ENCODE data around the gene PCBP3.

The PCBP3 gene

GRCh38 chr21:45927032-45927431, 283.5 kb downstream of the PCBP3 start:
- DNase-seq (ENCODE audit: insufficient read length) (no peak), FAIRE-seq (no peak)
- TF ChIP-seq TAF1 (IDR thresholded peaks at IDR 0.05; ENCODE audit: borderline replicate concordance, low read depth, low read length) (no peak), POLR2AphosphoS5 (IDR thresholded peaks at IDR 0.05; ENCODE audit: low read depth, low read length) (no peak), POLR2A (IDR thresholded peaks at IDR 0.05; ENCODE audit: low read depth, low read length) (no peak)

- no peak for DNase-seq (ENCODE audit: insufficient read length)
- no peak for FAIRE-seq
- TF ChIP-seq POLR2A (IDR thresholded peaks at IDR 0.05; ENCODE audit: low read depth, low read length), result no peak
- TF ChIP-seq TAF1 (IDR thresholded peaks at IDR 0.05; ENCODE audit: borderline replicate concordance, low read depth, low read length), result no peak
- TF ChIP-seq POLR2AphosphoS5 (IDR thresholded peaks at IDR 0.05; ENCODE audit: low read depth, low read length), result no peak
Measured at GRCh38 chr21:45927851-45928850, 284.6 kb downstream of the PCBP3 start.

- TF ChIP-seq POLR2AphosphoS5 (IDR thresholded peaks at IDR 0.05; ENCODE audit: low read depth, low read length) (no peak), POLR2A (IDR thresholded peaks at IDR 0.05; ENCODE audit: low read depth, low read length) (no peak), TAF1 (IDR thresholded peaks at IDR 0.05; ENCODE audit: borderline replicate concordance, low read depth, low read length) (no peak)
- no peak for FAIRE-seq
- DNase-seq (ENCODE audit: insufficient read length), result no peak
Measured at GRCh38 chr21:45929449-45929848, 285.9 kb downstream of the PCBP3 start.

- no peak for TF ChIP-seq POLR2AphosphoS5 (IDR thresholded peaks at IDR 0.05; ENCODE audit: low read depth, low read length)
- no peak for TF ChIP-seq POLR2A (IDR thresholded peaks at IDR 0.05; ENCODE audit: low read depth, low read length)
- TF ChIP-seq TAF1 (IDR thresholded peaks at IDR 0.05; ENCODE audit: borderline replicate concordance, low read depth, low read length), result no peak
- no peak for DNase-seq (ENCODE audit: insufficient read length)
- no peak for FAIRE-seq
Measured at GRCh38 chr21:45930231-45930760, 286.8 kb downstream of the PCBP3 start.

GRCh38 chr21:45930792-45931191, 287.3 kb downstream of the PCBP3 start:
- DNase-seq (ENCODE audit: insufficient read length) (no peak), FAIRE-seq (no peak)
- TF ChIP-seq POLR2AphosphoS5 (IDR thresholded peaks at IDR 0.05; ENCODE audit: low read depth, low read length) (no peak), POLR2A (IDR thresholded peaks at IDR 0.05; ENCODE audit: low read depth, low read length) (no peak), TAF1 (IDR thresholded peaks at IDR 0.05; ENCODE audit: borderline replicate concordance, low read depth, low read length) (no peak)

GRCh38 chr21:45931397-45931969, 288.0 kb downstream of the PCBP3 start:
- FAIRE-seq (no peak), DNase-seq (ENCODE audit: insufficient read length) (no peak)
- TF ChIP-seq POLR2AphosphoS5 (IDR thresholded peaks at IDR 0.05; ENCODE audit: low read depth, low read length), result no peak
- TF ChIP-seq POLR2A (IDR thresholded peaks at IDR 0.05; ENCODE audit: low read depth, low read length), result no peak
- no peak for TF ChIP-seq TAF1 (IDR thresholded peaks at IDR 0.05; ENCODE audit: borderline replicate concordance, low read depth, low read length)

GRCh38 chr21:45932922-45933502, 289.5 kb downstream of the PCBP3 start:
- FAIRE-seq, result no peak
- no peak for DNase-seq (ENCODE audit: insufficient read length)
- TF ChIP-seq TAF1 (IDR thresholded peaks at IDR 0.05; ENCODE audit: borderline replicate concordance, low read depth, low read length) (no peak), POLR2A (IDR thresholded peaks at IDR 0.05; ENCODE audit: low read depth, low read length) (no peak), POLR2AphosphoS5 (IDR thresholded peaks at IDR 0.05; ENCODE audit: low read depth, low read length) (no peak)

- FAIRE-seq (no peak), DNase-seq (ENCODE audit: insufficient read length) (no peak)
- TF ChIP-seq POLR2AphosphoS5 (IDR thresholded peaks at IDR 0.05; ENCODE audit: low read depth, low read length) (no peak), POLR2A (IDR thresholded peaks at IDR 0.05; ENCODE audit: low read depth, low read length) (no peak), TAF1 (IDR thresholded peaks at IDR 0.05; ENCODE audit: borderline replicate concordance, low read depth, low read length) (no peak)
Measured at GRCh38 chr21:45934085-45934484, 290.6 kb downstream of the PCBP3 start.

- TF ChIP-seq TAF1 (IDR thresholded peaks at IDR 0.05; ENCODE audit: borderline replicate concordance, low read depth, low read length) (no peak), POLR2A (IDR thresholded peaks at IDR 0.05; ENCODE audit: low read depth, low read length) (no peak), POLR2AphosphoS5 (IDR thresholded peaks at IDR 0.05; ENCODE audit: low read depth, low read length) (no peak)
- DNase-seq (ENCODE audit: insufficient read length) (no peak), FAIRE-seq (no peak)
Measured at GRCh38 chr21:45934554-45934953, 291.0 kb downstream of the PCBP3 start.

GRCh38 chr21:45935628-45936027, 292.1 kb downstream of the PCBP3 start:
- DNase-seq (ENCODE audit: insufficient read length), result no peak
- no peak for TF ChIP-seq POLR2AphosphoS5 (IDR thresholded peaks at IDR 0.05; ENCODE audit: low read depth, low read length)
- no peak for FAIRE-seq

- DNase-seq (ENCODE audit: insufficient read length) (no peak), FAIRE-seq (no peak)
- no peak for TF ChIP-seq POLR2A (IDR thresholded peaks at IDR 0.05; ENCODE audit: low read depth, low read length)
- TF ChIP-seq TAF1 (IDR thresholded peaks at IDR 0.05; ENCODE audit: borderline replicate concordance, low read depth, low read length), result no peak
- TF ChIP-seq POLR2AphosphoS5 (IDR thresholded peaks at IDR 0.05; ENCODE audit: low read depth, low read length), result no peak
Measured at GRCh38 chr21:45937721-45938452, 294.4 kb downstream of the PCBP3 start.
